GM20000 (cell line): ENCODE measurements around the gene MRM3.

Source experiments
- DNase-seq: peaks from one replicate; pipeline ENCODE4 v3.0.0; 2012; ENCODE audit warnings: low spot score
- CTCF ChIP-seq: IDR thresholded peaks from 2 replicates; pipeline ENCODE4 v1.5.1; 2012; ENCODE audit warnings: mild to moderate bottlenecking, control low read depth; ENCODE audit errors: extremely low read depth, missing control alignments

The MRM3 gene

GRCh38 chr17:838486-838885 lies 56.3 kb downstream of the MRM3 start:
- TF ChIP-seq CTCF = no peak
- no peak for DNase-seq

- no peak for TF ChIP-seq CTCF
- no peak for DNase-seq
Observed at GRCh38 chr17:841313-841712, 59.2 kb downstream of the MRM3 start.
